PC-9 (cell line): ENCODE results near the gene HEG1.
"Not testable (repeated sequence)": the region's sequence is repeated elsewhere in the genome, so short reads cannot be mapped to it uniquely, and the experiment has no call there.

ENCODE experiments used
- CTCF ChIP-seq: fragments of 200-600 bp; sonication (generic); conservative IDR thresholded peaks from 2 replicates; pipeline ENCODE4 v1.6.1; 2017; ENCODE audit warnings: mixed run types, antibody characterized with exemption, mild to moderate bottlenecking, moderate library complexity
- EZH2 ChIP-seq: fragments of 200-600 bp; sonication (generic); IDR thresholded peaks from 2 replicates; pipeline ENCODE4 v1.8.0; 2017; ENCODE audit warnings: antibody characterized with exemption, low read depth

GRCh38 chr3:125082339-125082738 lies 26.5 kb upstream of the HEG1 start:
- TF ChIP-seq CTCF, EZH2: not testable (repeated sequence)
